Natural killer cell (primary cell): ENCODE measurements around the gene GRPEL2. TPM values are rescaled to one million over a fixed set of nuclear protein-coding genes. Genes with fewer than 3 reads are reported as not detected.

ENCODE experiments used
- ATAC-seq, 3 donors: fragments of 150-1000 bp in 2 of 3; fragments of 200-7000 bp in 1 of 3; cut with Tn5 transposase; 1 replicate in 1 of 3; 2 replicates in 2 of 3; pipeline ENCODE4 v1.10.0; 2021; ENCODE audit warnings: mild to moderate bottlenecking in 2 of 3, moderate library complexity in 2 of 3
- DNase-seq, 2 donors: peaks; one replicate each; pipeline versions ENCODE4 v3.0.0 to v3.0.0-alpha.2; 2013 to 2021; ENCODE audit warnings: mixed read lengths in 1 of 2
- H3K27ac ChIP-seq: one replicate; pipeline ENCODE4 v1.5.1; 2013; ENCODE audit warnings: mild to moderate bottlenecking, low read length
- H3K27me3 ChIP-seq: one replicate; pipeline ENCODE4 v1.6.1; 2013; ENCODE audit warnings: low read length; ENCODE audit not compliant: control insufficient read depth, insufficient read depth
- H3K36me3 ChIP-seq: one replicate; pipeline ENCODE4 v1.6.1; 2013; ENCODE audit warnings: low read length; ENCODE audit not compliant: control insufficient read depth, insufficient read depth
- H3K4me1 ChIP-seq: one replicate; pipeline ENCODE4 v1.6.1; 2013; ENCODE audit warnings: low read length; ENCODE audit not compliant: control insufficient read depth, insufficient read depth
- H3K4me3 ChIP-seq: one replicate; pipeline ENCODE4 v1.5.1; 2013; ENCODE audit warnings: low read length
- H3K9me3 ChIP-seq: one replicate; pipeline ENCODE4 v1.6.1; 2013; ENCODE audit warnings: low read length; ENCODE audit not compliant: control insufficient read depth, insufficient read depth
- H3K27ac Mint-ChIP-seq, 2 donors: one replicate each; pipeline ENCODE4 v1.8.0; 2022; ENCODE audit warnings: mild to moderate bottlenecking in 2 of 2, mixed read lengths in 2 of 2, moderate library complexity in 1 of 2
- H3K27me3 Mint-ChIP-seq, 2 donors: one replicate each; pipeline ENCODE4 v1.8.0; 2022; ENCODE audit warnings: low read depth in 2 of 2, mixed read lengths in 2 of 2
- H3K36me3 Mint-ChIP-seq: one replicate; pipeline ENCODE4 v1.8.0; 2022; ENCODE audit warnings: mixed read lengths
- H3K4me1 Mint-ChIP-seq, 2 donors: one replicate each; pipeline ENCODE4 v1.8.0; 2022; ENCODE audit warnings: mixed read lengths in 2 of 2
- H3K4me3 Mint-ChIP-seq: one replicate; pipeline ENCODE4 v1.8.0; 2022; ENCODE audit warnings: mild to moderate bottlenecking, moderate library complexity, mixed read lengths
- H3K9me3 Mint-ChIP-seq, 2 donors: one replicate each; pipeline ENCODE4 v1.8.0; 2022; ENCODE audit warnings: mixed read lengths in 2 of 2
- CTCF ChIP-seq: fragments of 200-600 bp; IDR thresholded peaks from one replicate; pipeline ENCODE4 v1.8.0; 2022; ENCODE audit warnings: antibody characterized with exemption
- WGBS: methylation state at CpG from one replicate; pipeline ENCODE4 v1.1.7; 2013; ENCODE audit warnings: missing lambda C conversion rate; ENCODE audit not compliant: insufficient coverage; 5-methylcytosine and 5-hydroxymethylcytosine counted together
- intact Hi-C: fragments of 100-400 bp; cut with micrococcal nuclease; formaldehyde crosslinking; loops from one replicate; pipeline ENCODE4 v1.14.2; 2022
- total RNA-seq, 4 donors: library from RNA; stranded (reverse); fragments of 120-200 nt in 1 of 4; gene quantifications; one replicate each; pipeline versions ENCODE4 v1.2.3 to v1.2.4, GENCODE V29; 2013 to 2022

The GRPEL2 gene
- total RNA-seq, 3 donors from 2014 or later (not counting 1 experiment from before 2014, with no cell fraction given): 5.6 to 12.9 (median 6.8) TPM

DNA sequence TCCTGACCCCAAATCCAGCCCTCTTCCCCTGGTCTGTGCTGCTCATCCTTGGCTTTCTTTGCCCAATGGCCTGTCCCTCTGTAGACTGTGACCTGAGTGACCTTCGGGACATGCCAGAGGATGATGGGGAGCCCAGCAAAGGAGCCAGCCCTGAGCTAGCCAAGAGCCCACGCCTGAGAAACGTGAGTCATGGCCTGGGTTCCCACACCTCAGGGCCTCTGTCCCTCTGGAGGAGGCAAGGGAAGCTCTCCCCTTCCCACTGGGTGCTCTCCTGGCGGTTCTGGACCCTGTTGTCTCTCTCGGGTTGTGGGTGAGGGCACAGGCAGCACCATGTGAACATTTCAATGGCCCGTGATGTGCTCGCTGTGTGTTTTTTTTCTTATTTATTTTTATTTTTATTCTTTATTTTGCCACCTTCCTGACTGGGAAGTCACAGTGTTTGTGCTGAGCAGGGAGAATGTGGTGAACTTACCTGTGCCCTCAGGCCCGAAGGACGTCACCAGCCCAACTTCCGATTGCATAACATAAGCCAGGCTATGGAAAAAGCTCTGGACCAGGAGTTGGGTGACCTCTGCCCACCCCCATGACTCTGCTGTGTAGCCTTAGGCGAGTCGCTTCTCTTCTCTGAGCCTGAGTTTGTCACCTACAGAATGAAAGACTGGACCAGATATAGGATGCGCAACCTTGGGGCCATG is 44.1 kb upstream of the GRPEL2 start:
- H3K27ac Mint-ChIP-seq: no peak overlapping the region
- no peak overlapping the region for H3K4me3 ChIP-seq
- no peaks in the 10 kb centered on the region for H3K27me3 ChIP-seq
- H3K9me3 ChIP-seq: no peaks in the 10 kb centered on the region
- H3K27me3 Mint-ChIP-seq: peaks cover 5 to 8% of the 10 kb centered on the region in 2 donors
- no peak for TF ChIP-seq CTCF
- ATAC-seq: no peak
- WGBS: 89% methylated on average over 12 of the region's 13 CpGs
- no peaks in the 10 kb centered on the region for H3K9me3 Mint-ChIP-seq
- no peaks in the 10 kb centered on the region for H3K36me3 ChIP-seq
- no peaks in the 10 kb centered on the region for H3K36me3 Mint-ChIP-seq
- intact Hi-C loops: no loop called here
- no peak overlapping the region for H3K4me3 Mint-ChIP-seq
- H3K4me1 ChIP-seq: no peaks in the 10 kb centered on the region
- no peak overlapping the region for H3K27ac ChIP-seq
- H3K4me1 Mint-ChIP-seq: no peaks in the 10 kb centered on the region
- DNase-seq: no peak

- no peak overlapping the region for H3K27ac Mint-ChIP-seq
- H3K9me3 ChIP-seq: no peaks in the 10 kb centered on the region
- H3K4me1 ChIP-seq: no peaks in the 10 kb centered on the region
- 80% methylated on average over 8 of the region's 8 CpGs for WGBS
- intact Hi-C loops: no loop called here
- no peaks in the 10 kb centered on the region for H3K4me1 Mint-ChIP-seq
- no peaks in the 10 kb centered on the region for H3K36me3 ChIP-seq
- no peak overlapping the region for H3K4me3 Mint-ChIP-seq
- TF ChIP-seq CTCF: no peak
- no peaks in the 10 kb centered on the region for H3K36me3 Mint-ChIP-seq
- H3K27me3 Mint-ChIP-seq: peaks cover 5 to 8% of the 10 kb centered on the region in 2 donors
- ATAC-seq (no peak), DNase-seq (no peak)
- no peak overlapping the region for H3K27ac ChIP-seq
- no peaks in the 10 kb centered on the region for H3K9me3 Mint-ChIP-seq
- H3K4me3 ChIP-seq: no peak overlapping the region
- no peaks in the 10 kb centered on the region for H3K27me3 ChIP-seq
These were observed 43.4 kb upstream of the GRPEL2 start for GRCh38 chr5:149301744-149302380.

- Histone ChIP-seq H3K4me1 (no peaks in the 10 kb centered on the region), H3K4me3 (no peak overlapping the region), H3K27me3 (no peaks in the 10 kb centered on the region), H3K36me3 (no peaks in the 10 kb centered on the region), H3K9me3 (no peaks in the 10 kb centered on the region), H3K27ac (no peak overlapping the region)
- TF ChIP-seq CTCF: no peak
- 66% methylated on average over 2 of the region's 5 CpGs for whole genome bisulfite sequencing
- no peaks in the 10 kb centered on the region for H3K9me3 Mint-ChIP-seq
- no peak for ATAC-seq
- H3K4me3 Mint-ChIP-seq: no peak overlapping the region
- no peak for DNase-seq
- H3K4me1 Mint-ChIP-seq: no peaks in the 10 kb centered on the region
- H3K27ac Mint-ChIP-seq: no peak overlapping the region
- H3K27me3 Mint-ChIP-seq: peaks cover 5 to 8% of the 10 kb centered on the region in 2 donors
- H3K36me3 Mint-ChIP-seq: no peaks in the 10 kb centered on the region
- intact Hi-C loops: no loop called here
These were observed 42.7 kb upstream of the GRPEL2 start for GRCh38 chr5:149302641-149303040.
